Tibial artery (tissue), 4 donors: ENCODE measurements around the gene TCAP.

Experiments used
- DNase-seq, 2 donors: peaks; one replicate each; pipeline ENCODE4 v3.0.0-alpha.2; 2019
- H3K27ac ChIP-seq, 2 donors: fragments of 200-600 bp; sonication (generic) in 1 of 2; 1 replicate in 1 of 2; 2 replicates in 1 of 2; pipeline ENCODE4 v1.5.1; 2018 to 2019; ENCODE audit warnings: mild to moderate bottlenecking in 1 of 2
- H3K27me3 ChIP-seq, 2 donors: fragments of 200-600 bp; sonication (generic) in 1 of 2; one replicate each; pipeline versions ENCODE4 v1.5.1 to v1.6.0; 2016 to 2019
- H3K36me3 ChIP-seq, 3 donors: fragments of 200-600 bp; sonication (generic) in 2 of 3; one replicate each; pipeline ENCODE4 v1.5.1; 2016 to 2019; ENCODE audit warnings: mild to moderate bottlenecking in 2 of 3
- H3K4me1 ChIP-seq, 4 donors: fragments of 200-600 bp; sonication (generic) in 2 of 4; 1 replicate in 3 of 4; 2 replicates in 1 of 4; pipeline ENCODE4 v1.5.1; 2016 to 2019
- H3K4me3 ChIP-seq, 2 donors: fragments of 200-600 bp; sonication (generic) in 1 of 2; 1 replicate in 1 of 2; 2 replicates in 1 of 2; pipeline ENCODE4 v1.5.1; 2018 to 2019; ENCODE audit warnings: mild to moderate bottlenecking in 2 of 2
- H3K9me3 ChIP-seq, 3 donors: fragments of 200-600 bp; sonication (generic) in 1 of 3; one replicate each; pipeline ENCODE4 v1.5.1; 2016 to 2019
- intact Hi-C: fragments of 100-400 bp; cut with DNase I; formaldehyde crosslinking; loops from one replicate; pipeline ENCODE4 v1.15.0; 2023; ENCODE audit warnings: low total_unique reads
- TF ChIP-seq, protein P1 (sequence below), 2 experiments: fragments of 200-600 bp in 1 of 2; fragments of 450-650 bp in 1 of 2; IDR thresholded peaks; one replicate each; pipeline ENCODE4 v1.5.1; 2017 to 2019; ENCODE audit warnings: antibody characterized with exemption in 2 of 2, mild to moderate bottlenecking in 1 of 2, moderate library complexity in 1 of 2

Gene TCAP

GRCh38 chr17:39702901-39703893, 38.0 kb downstream of the TCAP start:
- intact Hi-C loops: no loop called here
- H3K9me3 ChIP-seq: no peaks in the 10 kb centered on the region
- no peak for DNase-seq
- H3K4me3 ChIP-seq: no peak overlapping the region
- H3K27ac ChIP-seq: peak overlapping the region; percentile 81 to 98
- no peaks in the 10 kb centered on the region for H3K27me3 ChIP-seq
- H3K4me1 ChIP-seq: peaks cover 0 to 74% (median 61%) of the 10 kb centered on the region in 4 donors
- peaks cover 12 to 16% (median 14%) of the 10 kb centered on the region in 3 donors for H3K36me3 ChIP-seq
- TF ChIP-seq, protein P1, sequence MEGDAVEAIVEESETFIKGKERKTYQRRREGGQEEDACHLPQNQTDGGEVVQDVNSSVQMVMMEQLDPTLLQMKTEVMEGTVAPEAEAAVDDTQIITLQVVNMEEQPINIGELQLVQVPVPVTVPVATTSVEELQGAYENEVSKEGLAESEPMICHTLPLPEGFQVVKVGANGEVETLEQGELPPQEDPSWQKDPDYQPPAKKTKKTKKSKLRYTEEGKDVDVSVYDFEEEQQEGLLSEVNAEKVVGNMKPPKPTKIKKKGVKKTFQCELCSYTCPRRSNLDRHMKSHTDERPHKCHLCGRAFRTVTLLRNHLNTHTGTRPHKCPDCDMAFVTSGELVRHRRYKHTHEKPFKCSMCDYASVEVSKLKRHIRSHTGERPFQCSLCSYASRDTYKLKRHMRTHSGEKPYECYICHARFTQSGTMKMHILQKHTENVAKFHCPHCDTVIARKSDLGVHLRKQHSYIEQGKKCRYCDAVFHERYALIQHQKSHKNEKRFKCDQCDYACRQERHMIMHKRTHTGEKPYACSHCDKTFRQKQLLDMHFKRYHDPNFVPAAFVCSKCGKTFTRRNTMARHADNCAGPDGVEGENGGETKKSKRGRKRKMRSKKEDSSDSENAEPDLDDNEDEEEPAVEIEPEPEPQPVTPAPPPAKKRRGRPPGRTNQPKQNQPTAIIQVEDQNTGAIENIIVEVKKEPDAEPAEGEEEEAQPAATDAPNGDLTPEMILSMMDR (IDR thresholded peaks at IDR 0.05): no peak

- no peak for DNase-seq
- Histone ChIP-seq H3K36me3 (peaks cover 19 to 23% (median 22%) of the 10 kb centered on the region in 3 donors), H3K27ac (peak overlapping the region; percentile 81 to 98), H3K4me3 (no peak overlapping the region), H3K4me1 (peaks cover 0 to 73% (median 62%) of the 10 kb centered on the region in 4 donors), H3K27me3 (no peaks in the 10 kb centered on the region), H3K9me3 (no peaks in the 10 kb centered on the region)
- intact Hi-C loops: no loop called here
- TF ChIP-seq, protein P1 (IDR thresholded peaks at IDR 0.05): no peak
Measured at GRCh38 chr17:39703913-39704312, 38.8 kb downstream of the TCAP start.

- H3K4me1 ChIP-seq: peaks cover 0 to 73% (median 56%) of the 10 kb centered on the region in 4 donors
- peak overlapping the region; percentile 81 to 98 for H3K27ac ChIP-seq
- TF ChIP-seq, protein P1 (IDR thresholded peaks at IDR 0.05): peak; percentile 53 to 84
- H3K36me3 ChIP-seq: peaks cover 28 to 33% (median 32%) of the 10 kb centered on the region in 3 donors
- DNase-seq: peak; percentile 58 to 85
- H3K4me3 ChIP-seq: peak overlapping the region in 1 of 2 donors; percentile 18
- intact Hi-C loops: no loop called here
- no peaks in the 10 kb centered on the region for H3K27me3 ChIP-seq
- H3K9me3 ChIP-seq: no peaks in the 10 kb centered on the region
Measured at GRCh38 chr17:39704821-39705551, 39.8 kb downstream of the TCAP start.

GRCh38 chr17:39705786-39706348, 40.7 kb downstream of the TCAP start:
- H3K27me3 ChIP-seq: no peaks in the 10 kb centered on the region
- peaks cover 37 to 42% (median 40%) of the 10 kb centered on the region in 3 donors for H3K36me3 ChIP-seq
- TF ChIP-seq, protein P1 (IDR thresholded peaks at IDR 0.05): peak in 1 of 2 experiments; percentile 7
- DNase-seq: peak in 1 of 2 donors; percentile 83
- H3K27ac ChIP-seq: peak overlapping the region; percentile 81 to 98
- H3K4me3 ChIP-seq: peak overlapping the region in 1 of 2 donors; percentile 18
- H3K4me1 ChIP-seq: peaks cover 0 to 71% (median 55%) of the 10 kb centered on the region in 4 donors
- no peaks in the 10 kb centered on the region for H3K9me3 ChIP-seq
- intact Hi-C loops: no loop called here

DNA sequence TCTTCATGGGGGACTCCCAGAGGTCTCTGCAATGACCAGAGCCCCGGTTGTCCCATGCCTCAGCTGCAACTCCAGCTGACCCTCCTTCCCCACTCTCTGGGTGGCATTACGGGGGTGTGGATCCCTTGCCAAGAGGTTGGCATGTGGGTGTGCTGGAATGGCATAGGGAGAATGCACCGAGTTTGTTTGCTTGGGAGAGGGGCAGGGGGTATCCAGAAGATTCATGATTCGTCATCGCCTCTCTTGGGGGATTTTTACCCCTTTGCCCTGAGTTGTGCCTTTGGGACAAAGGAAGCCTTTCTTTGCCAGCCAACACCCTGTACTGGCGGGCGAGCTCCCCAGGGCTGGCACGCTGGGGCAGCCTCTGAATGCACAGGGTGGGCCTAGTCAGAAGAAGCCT, 41.2 kb downstream of the TCAP start:
- H3K36me3 ChIP-seq: peaks cover 42 to 47% (median 46%) of the 10 kb centered on the region in 3 donors
- H3K9me3 ChIP-seq: no peaks in the 10 kb centered on the region
- no peak for DNase-seq
- peak overlapping the region; percentile 81 to 98 for H3K27ac ChIP-seq
- H3K4me1 ChIP-seq: peaks cover 0 to 66% (median 50%) of the 10 kb centered on the region in 4 donors
- no peaks in the 10 kb centered on the region for H3K27me3 ChIP-seq
- TF ChIP-seq, protein P1 (IDR thresholded peaks at IDR 0.05): no peak
- intact Hi-C loops: no loop called here
- no peak overlapping the region for H3K4me3 ChIP-seq
